ENCODE data around the gene EPHA8.

The EPHA8 gene

DNA sequence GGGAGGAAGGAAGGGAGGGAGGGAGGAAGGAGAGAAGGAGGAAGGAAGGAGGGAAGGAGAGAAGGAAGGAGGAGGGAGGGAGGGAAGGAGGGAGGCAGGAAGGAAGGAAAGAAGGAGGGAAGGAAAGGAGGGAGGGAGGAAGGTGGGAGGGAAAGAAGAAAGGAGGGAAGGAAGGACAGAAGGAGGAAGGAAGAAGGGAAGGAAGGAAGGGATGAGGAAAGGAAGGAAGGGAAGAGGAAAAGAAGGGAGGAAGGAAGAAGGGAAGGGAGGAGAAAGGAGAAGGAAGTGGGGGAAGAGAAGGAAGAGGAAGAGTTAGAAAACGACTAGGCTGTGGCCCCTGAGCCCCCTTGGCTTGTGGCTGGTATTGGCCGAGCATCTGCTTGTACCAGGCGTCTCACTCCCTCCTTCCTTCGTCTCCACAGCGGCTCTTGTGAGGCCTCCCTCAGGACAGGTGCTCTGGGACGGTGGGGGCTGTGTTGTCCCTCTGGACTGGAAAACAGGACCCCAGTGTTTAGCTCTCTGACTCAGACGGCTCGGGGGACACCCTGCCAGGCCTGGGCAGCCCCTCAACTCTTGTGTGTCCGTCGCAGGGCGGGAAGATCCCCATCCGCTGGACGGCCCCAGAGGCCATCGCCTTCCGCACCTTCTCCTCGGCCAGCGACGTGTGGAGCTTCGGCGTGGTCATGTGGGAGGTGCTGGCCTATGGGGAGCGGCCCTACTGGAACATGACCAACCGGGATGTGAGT, 37.0 kb downstream of the EPHA8 start:
- Mint-ChIP-seq H3K36me3 (no peaks in the 10 kb centered on the region), H3K27me3 (peaks cover 18% of the 10 kb centered on the region), H3K27ac (no peak overlapping the region), H3K9me3 (no peaks in the 10 kb centered on the region), H3K4me1 (no peaks in the 10 kb centered on the region), H3K4me3 (no peak overlapping the region)
- ATAC-seq (ENCODE audit: low read depth) (no peak), DNase-seq (ENCODE audit: low spot score in 2 of 2) (no peak)

DNA sequence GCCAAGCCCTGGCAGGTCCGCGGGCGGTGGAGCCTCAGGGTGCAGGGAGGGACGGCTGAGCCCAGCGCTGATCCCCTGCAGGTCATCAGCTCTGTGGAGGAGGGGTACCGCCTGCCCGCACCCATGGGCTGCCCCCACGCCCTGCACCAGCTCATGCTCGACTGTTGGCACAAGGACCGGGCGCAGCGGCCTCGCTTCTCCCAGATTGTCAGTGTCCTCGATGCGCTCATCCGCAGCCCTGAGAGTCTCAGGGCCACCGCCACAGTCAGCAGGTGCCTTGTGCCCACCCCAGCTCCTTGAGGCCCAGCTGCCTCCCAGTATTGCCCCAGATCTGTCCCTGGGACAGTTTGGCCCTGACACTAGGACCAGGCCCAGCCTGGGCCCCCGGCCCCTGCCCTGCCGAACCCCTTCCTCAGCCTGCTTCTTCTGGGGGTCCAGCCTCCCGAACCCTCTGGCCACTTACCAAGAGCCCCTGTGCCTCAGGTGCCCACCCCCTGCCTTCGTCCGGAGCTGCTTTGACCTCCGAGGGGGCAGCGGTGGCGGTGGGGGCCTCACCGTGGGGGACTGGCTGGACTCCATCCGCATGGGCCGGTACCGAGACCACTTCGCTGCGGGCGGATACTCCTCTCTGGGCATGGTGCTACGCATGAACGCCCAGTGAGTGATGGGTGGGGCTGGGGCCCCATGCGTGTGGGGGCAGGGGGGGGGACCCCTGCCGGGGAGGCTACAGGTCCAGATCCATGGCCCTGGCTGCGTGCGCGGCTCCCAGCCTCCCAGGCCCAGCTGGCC, 37.7 kb downstream of the EPHA8 start:
- Mint-ChIP-seq H3K4me1 (no peaks in the 10 kb centered on the region), H3K27me3 (peaks cover 15% of the 10 kb centered on the region), H3K36me3 (no peaks in the 10 kb centered on the region), H3K27ac (no peak overlapping the region), H3K4me3 (no peak overlapping the region), H3K9me3 (no peaks in the 10 kb centered on the region)
- ATAC-seq (ENCODE audit: low read depth), result no peak
- no peak for DNase-seq (ENCODE audit: low spot score in 2 of 2)

DNA sequence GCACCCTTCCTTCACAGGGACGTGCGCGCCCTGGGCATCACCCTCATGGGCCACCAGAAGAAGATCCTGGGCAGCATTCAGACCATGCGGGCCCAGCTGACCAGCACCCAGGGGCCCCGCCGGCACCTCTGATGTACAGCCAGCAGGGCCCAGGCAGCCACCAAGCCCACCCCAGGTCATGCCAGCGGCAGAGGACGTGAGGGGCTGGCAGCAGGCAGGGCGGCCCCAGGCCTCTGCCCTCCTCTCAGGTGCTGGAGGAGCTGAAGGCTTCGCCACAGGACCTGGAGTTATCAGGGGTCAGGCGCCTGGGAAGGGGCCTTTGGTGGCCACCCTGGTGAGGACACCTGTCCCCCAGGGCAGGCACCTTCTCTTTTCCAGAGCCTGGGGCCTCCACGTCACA, 38.3 kb downstream of the EPHA8 start:
- H3K4me3 Mint-ChIP-seq, result no peak overlapping the region
- H3K4me1 Mint-ChIP-seq, result no peaks in the 10 kb centered on the region
- no peaks in the 10 kb centered on the region for H3K36me3 Mint-ChIP-seq
- no peak for ATAC-seq (ENCODE audit: low read depth)
- H3K9me3 Mint-ChIP-seq, result no peaks in the 10 kb centered on the region
- DNase-seq (ENCODE audit: low spot score in 2 of 2), result no peak
- no peak overlapping the region for H3K27ac Mint-ChIP-seq
- peaks cover 15% of the 10 kb centered on the region for H3K27me3 Mint-ChIP-seq

DNA sequence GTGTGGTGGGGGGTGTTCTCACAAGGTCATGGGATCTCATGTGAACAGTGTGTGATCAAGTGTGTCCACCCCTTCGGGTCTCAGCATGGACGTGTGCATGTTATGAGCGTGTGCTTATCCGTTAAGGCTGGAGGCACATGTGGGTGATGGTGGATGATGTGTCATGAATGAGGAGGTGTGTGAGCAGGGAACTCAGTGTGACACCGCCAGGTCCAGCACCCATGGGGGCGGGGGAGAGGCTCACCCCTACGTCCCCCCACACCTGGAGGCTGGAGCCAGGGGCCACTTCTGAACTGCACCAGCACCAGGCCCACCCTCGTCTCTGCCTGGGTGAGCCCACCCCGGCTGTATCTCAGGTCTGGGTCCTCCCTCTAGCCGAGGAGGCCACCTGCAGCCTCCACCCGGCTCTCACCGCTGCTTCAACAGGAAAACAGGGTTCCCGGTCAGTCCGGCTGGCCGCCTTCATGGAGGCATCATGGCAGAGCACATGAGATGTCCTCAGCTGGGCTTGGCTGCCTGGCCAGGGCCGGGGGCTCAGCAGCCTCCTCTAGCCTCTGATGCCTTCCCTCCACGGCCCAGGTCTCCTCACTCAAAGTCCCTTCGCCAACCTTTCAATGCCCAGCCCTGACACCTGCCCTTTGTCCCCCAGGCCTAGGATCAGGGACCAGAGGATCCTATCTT, 38.9 kb downstream of the EPHA8 start:
- no peaks in the 10 kb centered on the region for H3K9me3 Mint-ChIP-seq
- H3K27ac Mint-ChIP-seq, result no peak overlapping the region
- ATAC-seq (ENCODE audit: low read depth), result no peak

DNA sequence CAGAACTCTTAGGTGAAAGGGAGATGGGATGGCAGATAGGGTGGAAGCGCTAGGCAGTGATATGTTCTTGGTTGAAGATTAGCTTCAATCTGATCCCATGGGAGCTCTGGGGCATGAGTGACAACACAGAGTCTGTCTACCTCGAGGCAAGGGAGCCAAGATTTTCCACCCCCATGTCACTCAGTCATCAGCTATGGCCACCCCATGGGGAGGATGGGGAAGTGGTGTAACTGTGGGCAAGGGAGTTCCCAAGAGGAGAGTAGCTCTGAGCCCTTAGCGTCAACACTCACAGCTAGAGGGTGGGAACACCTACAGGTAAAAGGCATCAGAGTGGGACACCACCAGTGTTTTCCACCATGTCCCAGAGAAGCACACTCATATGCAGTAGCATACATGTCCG, 42.9 kb downstream of the EPHA8 start:
- H3K4me3 Mint-ChIP-seq, result no peak overlapping the region
- no peaks in the 10 kb centered on the region for H3K4me1 Mint-ChIP-seq
- no peak overlapping the region for H3K27ac Mint-ChIP-seq
- H3K36me3 Mint-ChIP-seq, result no peaks in the 10 kb centered on the region
- ATAC-seq (ENCODE audit: low read depth) (no peak), DNase-seq (ENCODE audit: low spot score in 2 of 2) (no peak)
- H3K9me3 Mint-ChIP-seq, result no peaks in the 10 kb centered on the region
- H3K27me3 Mint-ChIP-seq, result peaks cover 24% of the 10 kb centered on the region

More for the DNA sequence above, 38.9 kb downstream of the EPHA8 start:
- DNase-seq (ENCODE audit: low spot score in 2 of 2), result no peak
- H3K27me3 Mint-ChIP-seq, result peaks cover 13% of the 10 kb centered on the region
- H3K4me3 Mint-ChIP-seq, result no peak overlapping the region
- no peaks in the 10 kb centered on the region for H3K36me3 Mint-ChIP-seq
- H3K4me1 Mint-ChIP-seq, result no peaks in the 10 kb centered on the region

DNA sequence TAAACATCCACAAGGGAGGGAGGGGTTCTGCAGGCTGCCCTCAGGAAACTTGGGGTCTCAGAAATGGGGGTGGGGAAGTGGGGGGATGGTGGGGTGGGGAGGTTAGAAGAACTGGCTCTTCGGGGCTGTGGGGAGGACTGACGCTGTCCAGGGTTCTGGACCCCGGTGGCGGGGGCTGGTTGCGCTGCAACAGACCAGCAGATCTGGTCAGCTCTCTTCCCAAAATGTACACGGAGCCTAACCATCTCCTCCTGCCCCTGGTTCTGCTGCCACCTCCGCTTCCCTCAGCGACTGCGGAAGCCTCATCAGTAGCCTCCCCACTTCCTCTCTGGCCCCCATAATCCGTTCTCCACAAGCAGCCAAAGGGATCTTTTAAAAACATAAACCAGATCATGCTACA, 43.9 kb downstream of the EPHA8 start:
- DNase-seq (ENCODE audit: low spot score in 2 of 2) (no peak), ATAC-seq (ENCODE audit: low read depth) (no peak)
- Mint-ChIP-seq H3K9me3 (no peaks in the 10 kb centered on the region), H3K27me3 (peaks cover 21% of the 10 kb centered on the region), H3K4me1 (no peaks in the 10 kb centered on the region), H3K36me3 (no peaks in the 10 kb centered on the region), H3K4me3 (no peak overlapping the region), H3K27ac (no peak overlapping the region)

DNA sequence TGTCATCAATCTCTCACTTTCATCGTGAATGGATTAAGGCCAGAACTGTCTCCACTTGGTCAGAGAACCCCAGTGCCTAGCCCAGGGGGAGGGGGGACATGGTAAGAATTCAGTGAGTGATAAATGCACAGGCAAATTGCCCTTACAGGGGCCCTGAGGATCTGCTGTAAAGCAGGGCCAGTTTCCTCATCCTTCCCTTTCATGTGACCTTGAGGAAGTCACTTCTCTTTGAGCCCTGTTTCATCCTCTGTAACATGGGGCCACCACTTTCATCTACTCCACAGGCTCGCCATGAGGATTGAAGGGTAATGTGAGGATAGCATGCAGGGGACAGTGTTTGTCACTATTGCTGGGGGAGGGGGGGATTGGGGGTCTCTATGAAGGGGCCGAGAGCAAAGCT, 45.1 kb downstream of the EPHA8 start:
- H3K4me1 Mint-ChIP-seq, result no peaks in the 10 kb centered on the region
- no peaks in the 10 kb centered on the region for H3K9me3 Mint-ChIP-seq
- DNase-seq (ENCODE audit: low spot score in 2 of 2), result no peak
- ATAC-seq (ENCODE audit: low read depth), result no peak
- no peak overlapping the region for H3K4me3 Mint-ChIP-seq
- H3K27me3 Mint-ChIP-seq, result peaks cover 24% of the 10 kb centered on the region
- no peaks in the 10 kb centered on the region for H3K36me3 Mint-ChIP-seq
- H3K27ac Mint-ChIP-seq, result no peak overlapping the region

DNA sequence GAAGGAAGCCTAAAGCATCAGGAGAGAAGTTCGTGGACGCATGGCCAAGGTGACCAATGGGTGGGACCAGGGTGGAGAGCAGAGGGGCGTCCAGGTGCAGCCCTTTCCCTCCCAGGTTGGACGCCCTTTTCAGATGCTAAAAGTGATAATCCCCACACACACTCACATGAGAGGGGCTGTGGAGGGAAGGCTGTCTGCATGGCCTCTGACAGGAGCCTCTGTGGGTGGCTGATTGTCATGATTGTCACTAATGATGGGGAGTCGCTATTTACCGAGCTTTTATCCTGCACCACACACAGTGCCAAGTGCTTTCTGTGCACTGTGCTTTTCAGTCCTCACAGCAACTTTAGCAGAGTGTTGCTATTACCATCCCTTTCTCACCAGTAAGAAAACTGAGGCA, 46.0 kb downstream of the EPHA8 start:
- H3K27ac Mint-ChIP-seq, result no peak overlapping the region
- no peak for DNase-seq (ENCODE audit: low spot score in 2 of 2)
- no peaks in the 10 kb centered on the region for H3K9me3 Mint-ChIP-seq
- peaks cover 23% of the 10 kb centered on the region for H3K27me3 Mint-ChIP-seq
- H3K36me3 Mint-ChIP-seq, result no peaks in the 10 kb centered on the region
- H3K4me3 Mint-ChIP-seq, result no peak overlapping the region
- no peak for ATAC-seq (ENCODE audit: low read depth)
- no peaks in the 10 kb centered on the region for H3K4me1 Mint-ChIP-seq

DNA sequence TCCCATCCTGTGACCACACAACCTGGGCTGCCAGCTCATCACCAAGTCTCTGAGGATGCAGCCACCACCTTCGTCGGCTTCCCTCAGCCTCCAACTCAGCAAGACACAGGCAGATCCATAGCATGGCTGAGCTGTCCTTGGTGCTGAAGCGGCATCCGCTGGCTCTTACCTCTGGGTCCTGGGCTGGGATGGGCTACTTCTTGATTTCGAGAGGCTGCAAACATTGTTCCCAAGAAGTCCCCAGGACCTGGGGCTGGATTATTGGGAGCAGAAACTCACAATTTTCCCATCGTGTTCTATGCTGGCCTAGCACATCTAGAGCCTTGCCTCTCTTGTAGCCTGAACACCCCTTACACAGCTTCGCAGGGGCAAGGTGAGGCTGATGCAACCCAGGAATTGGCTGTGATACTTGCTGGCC, 48.2 kb downstream of the EPHA8 start:
- H3K9me3 Mint-ChIP-seq, result no peaks in the 10 kb centered on the region
- no peak for ATAC-seq (ENCODE audit: low read depth)
- peaks cover 23% of the 10 kb centered on the region for H3K27me3 Mint-ChIP-seq
- no peaks in the 10 kb centered on the region for H3K4me1 Mint-ChIP-seq
- DNase-seq (ENCODE audit: low spot score in 2 of 2), result no peak
- no peak overlapping the region for H3K4me3 Mint-ChIP-seq
- no peaks in the 10 kb centered on the region for H3K36me3 Mint-ChIP-seq
- H3K27ac Mint-ChIP-seq, result no peak overlapping the region

DNA sequence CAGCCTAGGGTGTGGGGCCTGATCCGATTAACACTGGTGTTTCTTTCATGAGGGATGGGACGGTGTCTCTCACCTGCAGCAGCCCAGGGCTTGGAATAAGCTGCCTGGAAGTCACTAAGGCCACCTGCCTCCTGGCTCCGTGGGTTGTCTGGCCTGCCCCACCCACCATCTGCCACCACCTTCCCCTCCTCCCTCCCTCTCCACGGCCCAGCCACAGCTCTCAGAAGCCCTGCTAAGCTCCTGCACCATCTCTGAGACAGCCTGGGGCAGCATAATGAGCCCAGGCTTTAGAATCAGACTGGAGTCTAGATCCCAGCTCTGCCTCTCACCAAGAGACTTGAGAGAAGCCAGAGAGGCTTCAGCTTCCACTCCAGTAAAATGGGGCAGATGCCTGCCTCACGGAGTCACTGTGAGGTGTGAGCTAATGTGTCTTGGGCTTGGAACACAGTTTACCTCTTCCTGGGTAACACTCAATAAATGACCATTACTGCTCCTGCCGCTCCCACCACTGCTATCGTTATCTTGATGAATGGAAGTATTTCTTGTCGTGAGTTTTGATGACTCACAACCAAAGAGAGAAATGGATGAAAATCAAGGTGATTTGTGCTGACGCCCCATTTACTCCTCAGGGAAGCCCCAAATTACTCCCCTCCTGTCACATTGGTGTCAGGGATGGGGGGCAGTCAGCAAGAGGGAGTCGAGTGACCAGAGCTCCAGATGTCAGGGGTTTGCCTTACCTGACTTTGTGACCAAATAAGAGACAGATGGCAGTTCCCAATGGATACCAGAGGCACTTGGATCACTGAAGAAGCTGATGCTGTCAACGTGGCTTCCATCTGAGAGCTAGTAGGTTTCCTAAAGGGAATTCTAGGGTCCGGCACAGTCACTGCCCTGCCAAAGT, 49.6 kb downstream of the EPHA8 start:
- ATAC-seq (ENCODE audit: low read depth) (no peak), DNase-seq (ENCODE audit: low spot score in 2 of 2) (no peak)
- Mint-ChIP-seq H3K4me1 (no peaks in the 10 kb centered on the region), H3K4me3 (no peak overlapping the region), H3K27ac (no peak overlapping the region), H3K36me3 (no peaks in the 10 kb centered on the region), H3K27me3 (peaks cover 27% of the 10 kb centered on the region), H3K9me3 (no peaks in the 10 kb centered on the region)

DNA sequence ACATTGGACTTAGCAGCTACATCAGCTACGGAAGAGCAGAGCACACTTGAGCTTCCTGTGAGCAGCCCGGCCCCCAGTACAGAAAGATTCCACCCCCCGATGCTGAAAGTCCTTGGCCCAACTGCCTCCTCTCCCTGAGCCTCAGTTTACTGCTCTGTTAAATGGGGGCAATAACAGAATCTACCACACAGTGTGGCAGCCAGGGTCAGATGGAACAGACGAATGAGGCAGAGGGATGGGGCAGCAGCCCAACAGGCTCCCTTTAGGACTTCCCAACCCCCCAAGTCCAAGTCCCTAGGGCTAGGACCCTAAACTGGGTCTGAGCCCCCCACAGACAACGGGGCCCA, 50.3 kb downstream of the EPHA8 start:
- DNase-seq (ENCODE audit: low spot score in 2 of 2) (no peak), ATAC-seq (ENCODE audit: low read depth) (no peak)
- Mint-ChIP-seq H3K27ac (no peak overlapping the region), H3K4me1 (no peaks in the 10 kb centered on the region), H3K9me3 (no peaks in the 10 kb centered on the region), H3K4me3 (no peak overlapping the region), H3K27me3 (peaks cover 23% of the 10 kb centered on the region), H3K36me3 (no peaks in the 10 kb centered on the region)

DNA sequence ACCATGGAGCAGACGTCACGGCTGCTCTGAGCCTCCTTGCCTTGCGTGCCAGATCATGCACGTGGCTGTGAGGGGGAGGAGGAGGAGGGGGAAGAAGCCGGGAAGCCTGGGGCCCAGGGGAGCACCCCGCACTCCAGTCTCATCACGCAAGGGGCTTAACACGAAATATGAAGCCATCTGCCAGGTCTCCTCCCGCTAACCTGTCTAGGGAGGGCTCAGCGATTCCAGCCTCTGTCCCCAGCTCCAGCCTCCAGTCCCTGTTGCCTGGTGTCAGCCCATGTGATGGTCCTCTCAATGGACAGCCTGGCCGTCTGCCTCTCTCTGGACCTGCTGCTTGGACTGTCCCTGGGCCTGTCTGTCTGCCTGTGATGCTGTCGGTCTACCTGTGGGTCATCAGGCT, 50.7 kb downstream of the EPHA8 start:
- peaks cover 23% of the 10 kb centered on the region for H3K27me3 Mint-ChIP-seq
- H3K4me1 Mint-ChIP-seq, result no peaks in the 10 kb centered on the region
- DNase-seq (ENCODE audit: low spot score in 2 of 2) (no peak), ATAC-seq (ENCODE audit: low read depth) (no peak)
- no peak overlapping the region for H3K27ac Mint-ChIP-seq
- no peak overlapping the region for H3K4me3 Mint-ChIP-seq
- no peaks in the 10 kb centered on the region for H3K9me3 Mint-ChIP-seq
- no peaks in the 10 kb centered on the region for H3K36me3 Mint-ChIP-seq

DNA sequence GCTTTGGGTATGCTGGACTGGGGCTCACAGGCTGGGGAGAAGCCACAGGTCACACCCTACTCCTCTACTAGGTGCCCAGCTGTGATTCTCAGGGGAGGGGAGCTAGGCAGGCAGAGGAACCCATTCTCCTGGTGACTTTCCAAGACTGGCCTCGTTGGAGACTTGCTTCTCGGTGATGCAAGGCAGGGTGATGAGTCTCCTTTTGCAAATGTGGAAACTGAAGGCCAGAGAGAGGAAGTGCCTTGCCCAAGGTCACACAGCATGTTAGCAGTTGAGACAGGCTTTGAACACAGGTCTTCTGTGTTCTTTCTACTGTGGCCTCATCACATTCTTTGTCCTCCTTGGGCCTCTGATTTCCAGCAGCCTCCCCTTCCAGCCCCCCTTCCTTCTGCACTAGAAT, 52.6 kb downstream of the EPHA8 start:
- no peaks in the 10 kb centered on the region for H3K36me3 Mint-ChIP-seq
- ATAC-seq (ENCODE audit: low read depth) (no peak), DNase-seq (ENCODE audit: low spot score in 2 of 2) (no peak)
- no peaks in the 10 kb centered on the region for H3K4me1 Mint-ChIP-seq
- no peak overlapping the region for H3K27ac Mint-ChIP-seq
- H3K27me3 Mint-ChIP-seq, result peaks cover 22% of the 10 kb centered on the region
- H3K9me3 Mint-ChIP-seq, result no peaks in the 10 kb centered on the region
- H3K4me3 Mint-ChIP-seq, result no peak overlapping the region

DNA sequence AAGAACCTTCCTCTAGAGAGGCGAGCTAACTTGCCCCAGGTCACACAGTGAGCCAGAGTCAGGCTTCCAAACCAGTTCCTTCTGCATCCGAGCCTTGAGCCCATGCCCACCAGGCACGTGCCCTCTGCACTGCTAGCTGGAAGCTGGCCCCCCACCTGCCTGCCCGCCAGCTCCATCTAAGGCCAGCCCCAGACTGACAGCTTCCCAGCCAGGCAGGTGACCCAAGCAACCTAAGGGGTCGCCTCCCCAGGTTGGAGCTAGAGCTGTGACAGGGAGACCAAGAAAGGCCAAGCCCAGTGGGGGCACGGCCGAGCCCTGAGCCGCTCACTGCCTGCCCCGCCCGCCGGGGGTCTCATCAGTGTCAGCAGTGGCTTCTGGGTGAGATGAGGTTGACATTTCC, 53.3 kb downstream of the EPHA8 start:
- H3K27ac Mint-ChIP-seq, result no peak overlapping the region
- no peak for DNase-seq (ENCODE audit: low spot score in 2 of 2)
- no peaks in the 10 kb centered on the region for H3K36me3 Mint-ChIP-seq
- ATAC-seq (ENCODE audit: low read depth), result no peak
- H3K27me3 Mint-ChIP-seq, result peaks cover 24% of the 10 kb centered on the region
- H3K4me3 Mint-ChIP-seq, result no peak overlapping the region
- H3K4me1 Mint-ChIP-seq, result no peaks in the 10 kb centered on the region
- H3K9me3 Mint-ChIP-seq, result no peaks in the 10 kb centered on the region

All from memory B cell (primary cell).